LoVo (cell line): ENCODE data around the gene GOLT1A.
A peak's percentile ranks its signal among the peaks of the same experiment; 100 is the strongest.

Experiments used
- DNase-seq: peaks from one replicate; pipeline ENCODE4 v3.0.0-alpha.2; 2016; ENCODE audit warnings: low spot score

Gene GOLT1A

DNA sequence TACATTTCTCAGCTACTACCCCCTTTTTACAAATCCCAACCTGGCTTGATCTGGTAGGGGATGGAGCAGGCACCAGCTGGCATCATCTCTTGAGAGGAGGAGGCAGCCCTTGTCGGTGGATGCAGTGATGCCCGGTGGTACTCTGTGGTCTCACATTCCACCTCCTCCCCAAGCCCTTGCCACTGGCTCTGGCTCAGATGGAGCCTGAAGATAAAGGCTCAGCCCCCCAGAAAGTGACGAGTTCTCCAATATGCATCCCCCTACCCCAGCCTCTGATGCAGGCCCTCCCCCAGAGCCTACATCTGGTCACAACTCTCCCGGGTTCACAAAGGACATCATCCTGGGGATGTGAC, 3.8 kb upstream of the GOLT1A start:
- DNase-seq: no peak

- no peak for DNase-seq
Observed at GRCh38 chr1:204216880-204217647, 3.3 kb upstream of the GOLT1A start.

DNA sequence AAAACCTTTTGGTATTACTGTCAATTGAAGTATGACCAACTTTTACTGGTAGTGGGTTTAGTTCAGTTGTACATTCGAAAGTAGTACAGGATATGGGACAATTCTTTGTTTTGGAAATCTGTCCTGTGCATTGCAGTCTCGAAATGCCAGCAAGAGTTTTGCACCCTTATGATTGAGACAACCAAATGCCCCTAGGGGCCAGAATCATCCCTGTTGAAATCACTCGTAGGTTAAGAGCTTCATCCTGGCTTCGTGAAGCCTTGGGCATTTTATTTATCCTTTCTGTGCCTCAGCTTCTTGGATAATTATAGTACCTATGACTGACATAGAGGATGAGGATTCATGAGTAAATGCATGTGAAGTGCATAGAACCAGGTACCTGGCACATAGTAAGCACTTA, 2.4 kb upstream of the GOLT1A start:
- no peak for DNase-seq

- DNase-seq: no peak
Observed at GRCh38 chr1:204212715-204213114, 1.1 kb downstream of the GOLT1A start.

- no peak for DNase-seq
Observed at GRCh38 chr1:204211046-204211445, 2.7 kb downstream of the GOLT1A start.

DNA sequence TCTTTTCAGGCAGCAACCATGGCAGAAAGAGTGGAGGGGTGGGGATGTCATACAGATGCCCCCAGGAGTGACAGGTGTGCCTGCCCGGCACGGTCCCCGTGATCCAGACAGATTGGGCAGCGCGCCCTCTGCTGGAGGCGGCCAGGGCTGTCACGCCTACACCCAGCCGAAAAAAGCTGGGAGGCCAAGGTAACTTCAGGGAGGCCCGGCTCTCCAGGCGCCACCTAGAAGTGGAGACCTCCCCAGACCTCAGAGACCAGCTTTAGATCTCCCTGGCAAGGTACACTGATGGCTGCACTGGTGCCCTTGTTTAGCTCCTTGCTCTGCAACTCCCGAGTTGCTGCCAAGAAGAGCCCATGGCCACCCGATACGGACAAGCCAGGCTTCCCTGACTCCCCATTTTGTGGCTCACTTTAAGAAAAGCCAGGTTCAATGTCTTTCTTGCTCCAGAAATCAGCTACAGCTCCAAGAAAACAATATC, 6.6 kb downstream of the GOLT1A start:
- DNase-seq: peak; percentile 62

- DNase-seq: no peak
Observed at GRCh38 chr1:204206121-204206520, 7.7 kb downstream of the GOLT1A start.

GRCh38 chr1:204205486-204205885, 8.3 kb downstream of the GOLT1A start:
- DNase-seq: no peak

DNA sequence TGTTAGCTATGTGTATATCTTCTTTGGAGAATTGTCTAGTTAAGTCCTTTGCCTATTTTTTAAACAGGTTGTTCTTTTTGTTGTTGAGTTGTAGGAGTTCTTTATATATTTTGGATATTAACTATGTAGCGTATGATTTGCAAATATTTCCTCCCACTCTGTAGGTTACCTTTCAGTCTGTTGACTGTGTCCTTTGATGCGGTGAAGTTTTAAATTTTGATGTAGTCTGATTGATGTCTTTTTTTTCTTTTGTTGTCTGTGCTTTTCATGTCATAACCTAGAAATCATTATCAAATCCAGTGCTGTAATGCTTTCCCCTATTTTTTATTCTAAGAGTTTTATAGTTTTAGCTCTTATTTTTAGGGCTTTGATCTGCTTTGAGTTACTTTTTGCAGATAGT, 8.8 kb downstream of the GOLT1A start:
- no peak for DNase-seq

DNA sequence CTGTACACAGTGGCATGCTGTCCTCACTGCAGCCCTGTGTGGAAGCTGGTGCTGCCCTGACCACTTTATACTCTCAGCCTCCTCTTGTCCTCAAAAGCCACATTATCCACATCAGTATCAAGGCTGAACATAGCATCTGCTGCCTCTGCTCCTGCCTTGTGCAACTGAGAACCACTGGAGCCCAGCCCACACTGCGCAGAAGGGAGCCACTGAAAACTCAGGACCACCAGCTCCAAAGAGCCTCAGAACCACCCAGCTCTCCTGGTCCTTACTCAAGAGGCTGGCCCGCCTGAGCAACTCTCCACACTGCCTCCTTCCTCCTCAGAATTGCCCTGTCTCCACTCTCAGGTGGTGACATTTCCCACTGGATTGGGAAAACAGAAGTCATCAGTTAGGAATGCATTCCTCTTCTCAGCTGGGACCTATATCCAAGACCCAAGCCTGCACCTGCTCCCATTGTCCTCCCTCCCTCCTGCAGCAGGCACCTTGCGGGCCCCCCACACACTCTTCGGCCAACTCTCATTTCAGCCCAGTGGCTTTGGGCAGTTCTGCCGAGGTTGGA, 10.5 kb downstream of the GOLT1A start:
- DNase-seq: no peak

DNA sequence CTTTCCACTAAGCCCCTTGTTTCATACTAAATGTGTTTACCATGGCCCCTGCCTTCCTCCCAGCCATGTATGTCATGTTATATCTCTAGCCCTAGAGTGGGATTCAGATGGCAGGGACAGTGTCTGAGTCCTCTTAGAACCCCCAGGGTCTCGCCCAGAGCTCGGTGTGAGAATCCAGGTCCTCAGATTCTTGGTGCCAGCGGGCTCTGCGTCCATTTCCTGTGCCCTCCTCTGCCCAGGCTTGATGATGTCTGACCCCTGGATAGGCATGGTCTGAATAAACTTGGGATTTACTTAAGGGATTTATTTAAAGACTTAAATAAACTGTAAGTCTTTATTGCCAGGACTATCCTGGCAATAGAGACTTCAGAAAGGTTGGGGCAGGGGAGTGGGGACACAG, 11.3 kb downstream of the GOLT1A start:
- no peak for DNase-seq

- DNase-seq: no peak
Observed at GRCh38 chr1:204201348-204202040, 12.3 kb downstream of the GOLT1A start.

DNA sequence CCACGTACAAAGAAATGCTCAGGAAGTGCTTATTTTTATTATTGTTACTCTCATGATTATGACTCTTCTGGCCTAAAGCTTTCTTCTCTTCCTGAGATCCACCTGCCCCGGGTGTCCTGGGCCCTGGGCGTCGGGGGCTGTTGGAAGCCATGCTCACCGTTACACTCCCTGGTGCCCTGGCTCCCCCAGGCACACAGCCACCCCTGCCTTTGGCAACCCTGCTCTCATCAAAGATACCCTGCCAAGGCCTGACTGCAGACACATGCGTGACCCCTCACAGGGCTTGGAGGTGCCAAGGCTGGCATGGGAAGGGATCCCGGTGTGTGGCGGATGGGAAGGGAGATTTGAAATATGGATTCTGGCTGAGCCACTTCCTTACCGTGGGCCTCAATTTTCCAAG, 14.2 kb downstream of the GOLT1A start:
- DNase-seq: no peak

DNA sequence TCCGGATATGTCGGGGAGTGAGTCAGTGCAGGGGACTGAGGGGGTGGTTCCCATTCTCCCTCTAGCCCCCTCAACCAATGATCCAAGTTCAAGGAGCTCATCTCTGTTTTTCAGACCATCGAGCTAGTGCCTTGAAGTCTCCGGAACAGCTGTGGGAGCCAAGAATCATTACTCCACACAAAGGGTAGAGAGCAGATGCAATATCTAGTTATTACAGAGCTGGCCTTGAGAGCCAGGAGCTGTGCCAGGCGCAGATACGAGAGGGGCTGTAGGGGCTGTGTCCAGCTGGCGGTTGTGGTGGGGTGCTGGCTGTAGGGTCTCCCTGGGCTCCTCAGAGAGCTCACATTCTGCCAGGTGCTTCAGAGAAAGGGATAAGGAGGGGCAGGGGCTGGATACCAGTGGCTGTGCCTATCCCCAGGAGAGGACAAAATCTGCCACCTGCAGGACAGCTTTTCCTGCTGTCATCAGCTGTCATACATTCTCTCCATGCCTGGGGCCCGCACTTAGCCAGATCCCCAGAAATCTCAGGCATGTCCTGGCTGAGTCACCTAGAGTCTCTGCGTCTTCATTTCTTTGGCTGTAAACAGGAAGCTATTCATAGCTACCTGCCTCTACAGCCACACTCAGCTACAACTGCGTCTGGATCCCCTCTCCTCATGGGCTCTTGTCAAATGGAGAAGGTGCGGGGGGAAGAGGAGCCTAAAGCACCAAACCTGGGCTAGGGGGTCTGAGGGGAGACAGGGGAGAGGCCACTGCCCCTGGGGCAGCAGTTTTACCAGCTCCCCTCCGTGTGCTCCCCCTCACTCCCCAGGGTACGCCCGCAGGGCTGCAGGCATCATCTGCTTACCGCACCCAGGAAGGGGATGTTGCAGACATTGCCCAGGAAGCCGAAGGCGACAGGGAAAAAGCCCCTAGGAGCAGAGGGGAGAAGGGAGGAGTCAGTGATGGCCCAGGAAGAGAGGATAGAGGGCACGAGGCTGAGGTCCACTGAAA, 15.1 kb downstream of the GOLT1A start:
- peak; percentile 70 for DNase-seq

- DNase-seq: no peak
Observed at GRCh38 chr1:204197068-204197467, 16.7 kb downstream of the GOLT1A start.

GRCh38 chr1:204196068-204196795, 17.6 kb downstream of the GOLT1A start, which contains the start of gene KISS1:
Gene KISS1 (minus strand): TSS chr1:204196491. CDS start chr1:204192876, 3,615 bp downstream.
- DNase-seq: no peak

DNA sequence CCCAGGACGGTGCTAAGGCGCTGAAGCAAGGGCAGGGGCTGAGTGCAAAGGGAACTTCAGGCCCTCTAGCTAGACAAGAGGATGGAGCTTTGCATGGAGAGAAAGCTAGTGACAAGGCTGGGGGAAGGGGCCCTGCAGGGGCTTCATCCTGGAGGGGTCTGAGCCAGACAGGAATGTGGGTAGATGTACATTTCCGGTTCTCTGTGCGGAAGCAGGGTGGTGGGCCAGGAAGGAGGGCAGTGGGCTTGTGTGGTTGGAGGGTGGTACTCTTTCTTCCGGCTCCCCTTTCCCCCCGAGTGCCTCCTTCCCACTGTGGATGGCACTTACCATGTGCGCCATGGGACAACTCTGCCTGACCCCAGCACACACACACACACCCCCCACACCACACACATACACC, 19.0 kb downstream of the GOLT1A start:
- no peak for DNase-seq

DNA sequence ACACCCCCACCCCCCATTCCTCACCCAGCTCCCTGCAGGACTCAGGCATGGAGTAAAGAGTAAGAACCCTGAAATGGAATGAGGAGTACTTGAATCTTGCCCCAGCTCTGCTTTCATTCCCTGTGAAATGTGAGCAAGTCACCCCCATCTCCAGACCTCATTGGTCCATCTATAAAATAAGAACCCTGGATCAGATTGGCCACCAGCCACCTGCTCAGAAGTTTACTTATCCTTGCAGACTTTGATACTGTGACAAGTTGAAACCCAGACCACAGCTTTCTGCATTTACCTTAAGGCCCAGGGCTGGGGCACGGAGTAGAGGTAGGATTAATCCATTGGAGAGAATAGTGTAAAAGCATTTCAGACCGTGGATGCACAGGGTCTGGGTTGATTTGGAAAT, 19.7 kb downstream of the GOLT1A start:
- DNase-seq: no peak

DNA sequence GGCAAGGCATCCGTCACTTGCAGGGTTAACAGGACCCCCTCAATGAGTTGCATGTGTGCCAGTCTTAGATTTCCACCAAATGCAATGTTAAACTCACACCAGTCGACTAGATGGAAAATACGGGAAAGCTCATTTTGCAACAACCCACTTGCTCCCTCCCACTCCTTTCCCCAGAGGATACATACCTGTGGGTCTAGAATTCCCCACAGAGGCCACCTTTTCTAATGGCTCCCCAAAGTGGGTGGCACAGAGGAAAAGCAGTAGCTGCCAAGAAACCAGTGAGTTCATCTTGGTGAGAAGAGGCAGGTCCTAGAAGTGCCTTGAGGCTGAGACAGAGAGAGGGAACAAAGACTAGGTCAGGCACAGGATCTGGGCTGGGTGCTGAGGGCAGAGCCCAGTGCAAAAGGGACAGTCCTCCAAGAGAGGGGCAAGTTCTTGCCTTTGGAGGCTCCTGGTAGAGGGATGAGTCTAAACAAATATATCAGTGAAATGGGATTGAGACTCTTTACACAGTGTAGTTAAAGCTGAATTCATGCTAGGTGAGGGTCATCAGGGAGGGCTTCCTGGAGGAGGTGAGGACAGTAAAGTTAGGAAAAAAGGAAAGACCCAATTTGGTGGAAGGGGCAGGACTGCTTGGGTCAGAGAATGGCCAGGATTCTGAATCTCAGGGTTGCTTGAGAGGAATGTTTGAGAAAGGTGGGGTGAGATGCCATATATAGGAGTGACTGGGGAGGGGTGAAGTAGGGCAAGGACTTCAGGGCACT, 21.0 kb downstream of the GOLT1A start:
- DNase-seq: no peak

GRCh38 chr1:204192046-204192445, 21.7 kb downstream of the GOLT1A start:
- no peak for DNase-seq

GRCh38 chr1:204191456-204191855, 22.3 kb downstream of the GOLT1A start:
- no peak for DNase-seq
